GM21786 (cell line): ENCODE measurements around the gene CD300LD.

Source experiments
- ATAC-seq: cut with Tn5 transposase; IDR thresholded peaks from one replicate; pipeline ENCODE4 v1.9.1; 2021; ENCODE audit not compliant: unreplicated experiment

Gene CD300LD

DNA sequence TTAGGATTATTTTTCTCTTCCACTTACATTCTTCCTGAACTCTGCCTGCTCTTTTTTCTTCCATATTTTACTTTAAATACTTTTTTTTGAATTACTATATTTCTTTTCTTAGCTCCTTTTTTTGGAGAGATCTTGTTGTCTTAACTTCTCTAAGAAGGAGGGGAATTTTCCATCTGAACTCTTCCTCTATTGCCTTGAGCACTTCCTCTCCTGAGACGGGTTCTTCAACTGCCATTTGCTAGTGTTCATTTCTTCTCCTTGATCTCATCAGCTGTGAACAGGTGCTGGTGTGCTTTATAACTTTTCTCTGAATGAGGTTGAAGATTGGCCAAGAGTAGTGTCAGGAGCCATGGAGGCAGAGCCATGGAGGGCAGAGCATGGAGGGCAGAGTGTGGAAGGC is 15.1 kb upstream of the CD300LD start:
- no peak for ATAC-seq

DNA sequence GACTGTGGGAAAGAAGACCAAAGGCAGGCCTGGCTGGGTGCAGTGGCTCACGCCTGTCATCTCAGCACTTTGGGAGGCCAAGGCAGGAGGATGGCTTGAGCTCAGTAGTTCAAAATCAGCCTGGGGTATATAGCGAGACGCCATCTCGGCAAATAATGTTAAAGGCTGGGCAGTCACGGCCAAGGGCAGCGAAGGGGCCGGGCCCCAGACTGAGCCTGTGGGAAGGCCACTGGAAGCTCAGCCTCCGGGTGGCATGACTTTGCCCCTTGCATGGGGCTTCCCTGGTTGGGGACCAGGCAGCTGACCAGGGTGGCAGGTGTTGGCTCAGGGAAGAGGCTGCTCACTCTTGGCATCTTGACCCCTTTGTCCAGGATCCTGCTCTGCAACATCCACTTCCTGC is 14.0 kb upstream of the CD300LD start:
- ATAC-seq = no peak

GRCh38 chr17:74605361-74605760 is 13.3 kb upstream of the CD300LD start:
- ATAC-seq = no peak

- ATAC-seq = no peak
Measured at GRCh38 chr17:74604761-74605160, 12.7 kb upstream of the CD300LD start.

DNA sequence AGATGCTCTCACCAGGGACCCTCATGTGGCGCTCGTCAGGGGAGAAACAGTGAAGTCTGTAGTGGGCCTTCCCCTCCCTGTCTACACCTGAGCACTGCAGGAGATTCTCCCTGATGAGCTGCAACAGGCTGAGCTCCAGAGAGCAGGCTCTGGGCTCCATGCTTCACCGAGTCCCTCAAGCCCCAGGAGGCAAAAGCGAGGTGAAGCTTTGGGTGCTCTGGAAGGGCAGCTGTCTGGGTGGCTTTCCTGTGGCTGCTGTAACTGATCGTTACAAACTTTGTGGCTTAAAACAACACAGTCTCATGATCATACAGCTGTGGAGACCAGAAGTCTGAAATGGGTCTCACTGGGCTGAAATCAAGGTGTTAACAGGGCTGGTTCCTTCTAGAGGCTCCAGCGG is 12.1 kb upstream of the CD300LD start:
- no peak for ATAC-seq

- ATAC-seq = no peak
Measured at GRCh38 chr17:74603746-74604145, 11.7 kb upstream of the CD300LD start.

DNA sequence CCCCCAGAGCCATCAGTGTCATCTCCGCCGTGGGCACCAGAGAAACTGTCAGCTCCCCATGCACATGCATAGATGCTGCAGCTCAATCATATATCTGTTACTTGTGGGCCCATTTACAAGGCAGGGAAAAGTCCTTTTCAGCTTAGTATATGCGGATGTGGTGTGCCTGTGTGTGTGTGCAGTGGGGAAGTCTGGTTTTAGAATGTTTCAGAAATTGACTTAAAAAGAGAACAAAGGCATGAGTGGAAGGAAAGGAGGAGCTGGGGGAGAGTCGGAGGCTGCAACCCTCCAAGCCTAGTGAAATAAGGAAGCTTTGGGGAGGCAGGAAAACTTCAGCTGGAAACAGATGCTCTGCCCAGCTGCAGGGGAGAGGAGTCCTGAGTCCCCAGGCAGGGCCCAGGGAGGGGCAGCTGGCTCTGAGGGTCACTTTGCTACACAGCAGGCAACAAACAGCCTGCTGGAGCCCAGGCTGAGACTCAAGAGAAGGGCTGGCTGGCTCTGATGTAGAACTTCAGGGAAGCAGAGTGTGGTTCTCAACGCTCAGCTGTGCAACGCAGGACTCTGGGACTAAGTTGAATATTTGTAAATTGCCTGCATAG is 11.1 kb upstream of the CD300LD start:
- ATAC-seq = no peak

GRCh38 chr17:74601944-74602572 is 10.0 kb upstream of the CD300LD start:
- ATAC-seq = no peak

DNA sequence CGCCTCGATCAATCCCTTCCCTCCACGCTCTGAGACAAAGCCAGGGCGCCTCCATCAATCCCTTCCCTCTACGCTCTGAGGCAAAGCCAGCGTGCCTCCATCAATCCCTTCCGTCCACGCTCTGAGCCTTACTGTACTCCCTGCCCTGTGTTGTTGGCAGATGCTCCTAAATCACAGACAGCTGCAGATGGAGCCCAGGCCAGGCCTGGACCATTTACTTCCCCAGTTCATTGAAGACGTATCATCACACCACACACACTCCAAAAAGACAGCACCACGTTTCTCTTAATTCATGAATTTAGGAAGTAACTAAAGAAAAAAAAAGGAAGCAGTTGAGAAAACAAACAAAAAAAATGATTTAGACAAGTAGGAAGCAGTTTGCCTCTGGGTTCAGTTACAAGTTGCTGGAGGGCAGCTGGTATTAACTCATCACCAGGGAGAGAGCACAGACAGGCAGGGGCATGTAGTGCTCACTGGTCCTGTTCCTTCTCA is 7.4 kb upstream of the CD300LD start:
- ATAC-seq = no peak

DNA sequence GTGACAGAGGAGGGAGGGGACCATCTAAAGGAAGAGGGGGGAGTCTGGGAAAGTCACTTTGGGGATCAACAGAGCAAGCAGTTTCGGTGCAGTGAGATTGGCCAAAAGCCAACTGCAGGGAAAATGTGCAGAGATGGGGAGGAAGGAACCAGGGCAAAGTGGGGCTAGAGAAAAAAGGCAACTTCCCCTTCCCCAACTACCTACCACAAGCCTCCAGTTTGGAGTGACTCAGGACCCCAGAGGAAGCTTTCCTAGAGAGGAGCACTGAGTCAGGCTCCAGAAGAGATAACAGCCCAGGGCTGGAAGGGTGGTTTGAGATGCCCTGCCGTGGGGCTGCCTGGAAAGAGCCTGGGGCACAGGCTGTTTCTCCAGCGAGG is 6.9 kb upstream of the CD300LD start:
- no peak for ATAC-seq

DNA sequence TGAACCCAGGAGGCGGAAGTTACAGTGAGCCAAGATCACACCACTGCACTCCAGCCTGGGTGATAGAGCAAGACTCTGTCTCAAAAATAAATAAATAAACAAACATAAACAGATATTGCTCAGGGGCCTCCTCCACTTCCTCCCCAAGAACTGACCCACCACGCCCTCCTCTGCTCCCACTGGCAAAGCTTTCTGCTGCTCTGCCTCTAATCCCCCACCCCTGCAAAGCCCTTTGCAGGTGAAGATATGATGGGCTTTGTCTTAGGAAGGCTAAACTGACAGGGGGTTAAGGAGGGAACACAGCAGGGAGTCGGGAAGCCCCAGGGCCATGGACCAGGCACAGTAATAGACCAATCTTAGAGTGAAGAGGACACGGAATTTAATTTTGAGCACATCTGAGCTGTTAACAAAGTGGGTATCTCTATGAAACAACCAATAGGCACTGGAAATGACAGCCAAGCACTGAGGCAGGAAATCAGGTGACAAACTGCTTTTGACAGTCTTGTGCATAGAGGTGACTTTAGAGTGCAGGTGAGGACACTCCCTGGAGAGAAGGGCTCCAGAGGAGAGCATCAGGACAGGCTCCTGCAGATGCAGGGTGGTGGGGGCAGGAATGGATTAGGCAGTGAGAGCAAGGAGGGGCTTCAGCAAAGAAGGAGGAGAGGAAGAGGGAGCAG is 6.4 kb upstream of the CD300LD start:
- no peak for ATAC-seq

DNA sequence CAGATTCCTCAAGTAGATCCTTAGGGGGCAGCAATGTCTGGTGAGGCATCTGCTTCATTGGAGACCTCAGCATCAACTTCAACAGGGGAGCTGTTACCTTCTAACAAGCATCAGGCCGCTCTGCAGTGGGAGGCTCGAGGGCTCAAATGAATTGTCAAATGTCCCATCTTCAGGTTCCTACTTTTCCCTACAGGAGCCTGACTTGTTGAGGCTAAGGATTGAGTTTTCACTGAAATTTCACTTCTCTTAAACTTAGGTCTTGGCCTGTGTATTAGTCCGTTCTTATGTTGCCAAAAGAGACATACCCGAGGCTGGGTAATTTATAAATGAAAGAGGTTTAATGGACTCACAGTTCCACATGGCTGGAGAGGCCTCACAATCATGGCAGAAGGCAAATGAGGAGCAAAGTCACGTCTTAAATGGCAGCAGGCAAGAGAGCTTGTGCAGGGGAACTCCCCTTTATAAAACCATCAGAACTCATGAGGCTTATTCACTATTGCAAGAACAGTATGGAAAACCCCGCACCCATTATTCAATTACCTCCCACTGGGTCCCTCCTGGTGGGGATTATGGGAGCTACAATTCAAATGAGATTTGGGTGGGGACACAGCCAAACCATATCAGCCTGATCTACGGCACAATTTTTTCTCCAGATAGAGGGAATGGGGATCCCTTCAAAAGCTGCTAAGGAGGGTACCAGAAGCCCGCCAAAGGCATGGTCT is 5.1 kb upstream of the CD300LD start:
- ATAC-seq = no peak

DNA sequence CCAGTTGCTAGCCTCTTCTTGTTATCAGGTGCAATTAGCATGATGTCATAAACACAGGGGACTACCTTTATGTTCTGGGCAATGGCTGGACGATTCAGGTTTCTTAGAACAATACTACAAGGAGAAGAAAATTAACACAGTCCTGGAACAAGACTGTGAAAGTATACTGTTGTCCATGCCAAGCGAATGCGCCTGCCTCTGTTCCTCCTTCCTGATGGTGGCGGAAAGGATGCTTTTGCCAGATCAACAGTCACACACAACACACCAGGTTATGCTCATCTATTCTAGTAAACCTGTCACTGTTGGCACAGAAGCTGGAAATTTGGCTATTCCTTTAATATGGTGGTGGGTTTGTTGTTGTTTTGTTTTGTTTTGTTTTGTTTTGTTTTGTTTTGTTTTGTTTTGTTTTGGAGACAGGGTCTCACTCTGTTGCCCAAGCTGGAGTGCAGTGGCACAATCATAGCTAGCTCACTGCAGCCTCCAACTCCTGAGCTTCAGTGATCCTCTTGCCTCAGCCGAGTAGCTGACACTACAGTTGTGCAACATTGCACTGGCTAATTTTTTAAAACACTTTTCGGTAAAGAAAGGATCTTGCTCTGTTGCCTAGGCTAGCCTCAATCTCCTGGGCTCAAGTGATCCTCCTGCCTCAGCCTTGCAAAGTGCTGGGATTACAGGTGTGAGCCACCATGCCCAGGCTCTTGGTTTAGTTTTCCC is 3.1 kb upstream of the CD300LD start:
- no peak for ATAC-seq

DNA sequence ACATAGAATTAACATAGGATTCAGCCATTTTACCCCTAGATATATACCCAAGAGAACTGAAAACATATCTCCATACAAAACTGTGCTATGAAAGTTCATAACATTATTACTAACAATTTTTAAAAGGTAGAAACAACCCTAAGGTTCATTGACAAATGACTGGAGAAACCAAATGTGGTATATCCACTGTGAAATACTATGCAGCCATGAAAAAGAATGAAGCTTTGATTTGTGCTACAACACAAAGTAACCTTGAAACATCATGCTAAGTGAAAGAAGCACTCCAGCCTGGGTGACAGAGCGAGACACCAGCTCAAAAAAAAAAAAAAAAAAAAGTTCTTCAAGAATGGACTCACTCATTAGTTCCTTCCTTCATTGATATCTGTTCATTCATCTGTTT is 580 bp downstream of the CD300LD start:
- ATAC-seq = no peak

- ATAC-seq = no peak
Measured at GRCh38 chr17:74585711-74586110, 6.4 kb downstream of the CD300LD start.

DNA sequence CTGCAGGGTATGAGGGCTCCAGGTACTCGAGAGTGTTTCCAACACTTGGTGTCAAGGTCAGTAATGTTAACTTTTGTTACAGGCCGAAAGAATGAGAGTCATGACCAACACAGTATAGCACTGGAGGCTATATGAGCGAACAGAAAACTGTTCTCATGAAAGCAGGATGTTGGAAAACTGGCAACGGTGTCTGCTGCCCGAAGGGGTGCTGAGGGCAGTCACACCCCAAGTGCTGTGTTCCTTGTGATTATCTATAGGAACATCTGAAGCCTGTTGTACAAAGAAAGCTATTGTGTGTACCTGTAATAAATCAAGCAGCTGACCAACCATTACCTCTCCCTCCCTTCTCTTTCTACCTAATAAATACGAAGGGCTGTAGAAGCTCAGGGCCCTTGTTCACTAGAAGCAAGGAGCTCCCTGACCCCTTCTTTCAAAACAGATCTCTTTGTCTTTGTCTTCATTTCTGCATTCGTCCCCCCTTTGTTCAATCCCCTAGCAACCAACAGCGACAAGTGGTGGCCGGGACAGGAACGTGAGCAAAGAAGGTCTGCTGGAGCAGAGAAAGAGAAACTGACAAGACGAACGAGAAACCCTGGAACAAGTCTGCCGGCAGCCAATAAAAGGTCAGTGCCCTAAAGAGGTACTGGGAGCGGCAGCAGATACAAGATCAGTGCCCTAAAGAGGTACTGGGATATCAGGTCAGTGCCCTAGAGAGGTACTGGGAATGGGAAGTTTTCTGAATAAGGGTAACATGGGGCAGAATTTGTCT is 7.6 kb downstream of the CD300LD start:
- ATAC-seq = no peak

DNA sequence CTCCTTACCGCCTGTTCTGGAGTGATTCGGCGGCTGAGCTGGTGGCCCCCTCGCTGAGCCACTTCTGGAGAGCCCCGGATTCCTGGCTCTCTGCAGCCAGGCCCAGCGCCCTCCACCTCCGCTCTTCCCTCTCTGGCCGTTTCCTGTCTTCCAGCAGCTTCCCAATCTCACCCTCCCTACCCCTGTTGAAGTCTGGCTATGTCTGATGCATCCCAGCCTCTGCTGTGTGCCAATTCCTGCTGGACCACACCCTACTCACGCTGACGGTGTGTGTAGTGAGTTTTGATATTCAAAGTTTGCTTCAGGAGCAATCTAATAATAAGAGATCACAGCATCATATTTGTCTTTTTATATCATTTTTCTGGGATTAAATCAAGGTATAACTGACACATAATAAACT is 9.4 kb downstream of the CD300LD start:
- no peak for ATAC-seq

DNA sequence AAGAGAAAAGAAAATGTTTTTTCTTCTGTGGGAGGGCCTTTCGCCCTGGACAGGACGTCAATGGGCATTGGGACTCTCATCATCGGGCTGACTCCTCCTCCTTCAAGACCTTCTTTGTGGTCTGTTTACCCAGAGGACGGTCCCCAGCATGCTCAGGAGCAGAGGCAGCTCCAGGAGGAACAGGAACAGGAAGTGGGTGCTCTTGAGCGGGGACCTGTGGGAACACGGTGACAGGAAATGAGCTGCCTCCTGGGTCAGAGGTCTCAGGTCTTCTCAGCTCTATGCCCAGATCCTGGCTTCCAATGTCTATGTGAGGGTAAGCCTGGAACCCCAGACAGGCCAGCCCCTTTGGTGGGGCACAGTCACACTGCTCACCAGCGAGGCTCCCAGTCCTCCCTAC is 12.2 kb downstream of the CD300LD start:
- no peak for ATAC-seq

GRCh38 chr17:74578979-74579378 is 13.1 kb downstream of the CD300LD start:
- no peak for ATAC-seq

DNA sequence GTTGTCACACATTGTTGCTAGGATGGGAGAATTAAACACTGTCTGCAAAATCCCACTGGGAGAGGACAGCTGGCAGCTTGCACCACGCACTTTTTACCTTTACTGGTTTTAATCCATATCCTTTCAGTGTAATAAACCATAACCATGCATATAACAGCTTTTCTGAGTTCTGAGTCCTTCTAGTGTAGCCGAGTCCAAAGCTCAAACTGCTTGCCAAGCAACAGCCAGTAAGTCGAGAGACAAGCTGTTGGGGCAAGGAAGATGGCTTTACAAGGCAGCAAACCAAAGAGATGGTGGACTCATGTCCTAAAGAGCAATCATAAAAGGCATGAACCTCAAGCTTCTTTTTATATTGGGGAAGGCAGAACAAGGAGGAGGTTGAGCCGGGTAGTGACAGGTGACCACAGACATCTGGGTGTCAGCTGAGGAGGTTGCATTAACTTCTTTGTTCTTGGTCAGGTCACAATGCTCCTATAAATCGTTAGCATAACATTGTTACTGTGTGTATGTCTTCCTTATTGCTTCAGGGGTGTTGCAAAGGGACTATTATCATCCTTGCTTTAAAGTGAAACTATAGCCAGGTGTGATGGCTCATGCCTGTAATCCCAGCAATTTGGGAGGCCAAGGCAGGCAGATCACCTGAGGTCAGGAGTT is 17.5 kb downstream of the CD300LD start:
- ATAC-seq = no peak
